Endothelial cell of umbilical vein (primary cell): ENCODE data around the gene GATA2.

Experiments used
- EZH2 ChIP-seq: IDR thresholded peaks from 2 replicates; pipeline ENCODE4 v1.6.1; 2012; ENCODE audit warnings: borderline replicate concordance, low read depth, mild to moderate bottlenecking, moderate library complexity, low read length, inconsistent platforms; ENCODE audit not compliant: severe bottlenecking
- FOS ChIP-seq: IDR thresholded peaks from 2 replicates; pipeline ENCODE4 v1.6.1; 2011; ENCODE audit warnings: mild to moderate bottlenecking, low read length, moderate library complexity, borderline replicate concordance; ENCODE audit not compliant: insufficient read depth
- GATA2 ChIP-seq: IDR thresholded peaks from 2 replicates; pipeline ENCODE4 v1.7.0; 2011; ENCODE audit warnings: low read depth, mild to moderate bottlenecking, moderate library complexity, mixed read lengths, low read length; ENCODE audit not compliant: insufficient read length, insufficient read depth
- JUN ChIP-seq: IDR thresholded peaks from 2 replicates; pipeline ENCODE4 v1.6.1; 2011; ENCODE audit warnings: borderline replicate concordance, low read depth; ENCODE audit not compliant: insufficient read length, insufficient read depth
- MYC ChIP-seq: IDR thresholded peaks from one replicate; pipeline ENCODE4 v1.6.1; 2011; ENCODE audit warnings: mild to moderate bottlenecking, low read depth, low read length
- POLR2A ChIP-seq: IDR thresholded peaks from 2 replicates; pipeline ENCODE4 v1.6.1; 2012; ENCODE audit warnings: low read depth, mild to moderate bottlenecking, control low read depth, low read length
- POLR2AphosphoS5 ChIP-seq: IDR thresholded peaks from 2 replicates; pipeline ENCODE4 v1.6.1; 2012; ENCODE audit warnings: low read depth, mild to moderate bottlenecking, control low read depth, low read length, moderate library complexity; ENCODE audit not compliant: insufficient read depth
- TF ChIP-seq, protein P1 (sequence below), 2 donors: IDR thresholded peaks; 1 replicate in 1 of 2; 2 replicates in 1 of 2; pipeline ENCODE4 v1.5.1; 2011; ENCODE audit warnings: low read length in 2 of 2, mild to moderate bottlenecking in 2 of 2, moderate library complexity in 2 of 2, control low read depth in 1 of 2, inconsistent platforms in 1 of 2, low read depth in 1 of 2; ENCODE audit not compliant: insufficient read depth in 1 of 2; ENCODE audit errors: extremely low read depth in 1 of 2
- TF ChIP-seq, protein P2 (sequence below): IDR thresholded peaks from 2 replicates; pipeline ENCODE4 v1.6.1; 2011; ENCODE audit not compliant: insufficient read depth, insufficient read length

DNA sequence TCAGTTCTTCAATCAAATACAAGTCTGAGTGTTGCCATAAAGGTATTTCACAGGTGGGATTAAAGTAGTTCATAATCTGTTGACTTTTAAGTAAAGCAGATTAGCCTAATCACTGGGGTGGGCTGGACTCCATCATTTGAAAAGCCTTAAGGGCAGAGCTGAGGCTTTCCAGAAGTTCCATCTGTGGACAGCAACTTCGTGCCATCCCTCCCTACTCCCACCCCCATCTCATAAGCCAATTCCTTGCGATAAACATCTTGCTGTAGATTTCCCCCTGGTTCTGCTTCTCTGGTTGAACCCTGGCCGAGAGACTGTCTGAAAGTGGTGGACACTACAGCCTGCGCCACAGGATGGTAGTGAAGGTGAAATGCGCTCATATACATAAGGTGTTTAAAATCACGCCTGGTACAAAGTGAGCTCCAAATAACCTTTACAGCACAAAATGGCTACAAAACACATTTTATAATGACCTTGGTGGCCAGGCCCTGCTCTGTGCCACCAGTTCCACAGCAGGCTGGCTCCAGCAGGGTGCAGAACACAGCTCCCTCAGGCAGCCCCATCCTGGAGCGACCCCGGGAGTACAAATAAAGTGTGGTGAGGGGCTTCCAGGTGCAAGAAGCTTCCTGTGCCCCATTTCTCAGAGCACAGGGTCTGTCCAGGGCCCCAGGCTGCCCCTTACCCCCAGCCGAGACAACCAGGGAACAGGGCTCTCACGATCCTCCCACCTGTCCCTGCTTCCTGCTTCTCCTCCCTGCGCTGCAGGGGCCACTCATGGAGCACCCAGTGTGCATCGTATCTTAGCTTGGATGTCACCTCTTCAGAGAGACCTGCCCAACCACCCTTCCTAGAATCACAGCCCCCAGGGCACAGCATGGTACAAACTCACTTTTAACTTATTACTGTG, 25.8 kb upstream of the GATA2 start:
- TF ChIP-seq, protein P1, sequence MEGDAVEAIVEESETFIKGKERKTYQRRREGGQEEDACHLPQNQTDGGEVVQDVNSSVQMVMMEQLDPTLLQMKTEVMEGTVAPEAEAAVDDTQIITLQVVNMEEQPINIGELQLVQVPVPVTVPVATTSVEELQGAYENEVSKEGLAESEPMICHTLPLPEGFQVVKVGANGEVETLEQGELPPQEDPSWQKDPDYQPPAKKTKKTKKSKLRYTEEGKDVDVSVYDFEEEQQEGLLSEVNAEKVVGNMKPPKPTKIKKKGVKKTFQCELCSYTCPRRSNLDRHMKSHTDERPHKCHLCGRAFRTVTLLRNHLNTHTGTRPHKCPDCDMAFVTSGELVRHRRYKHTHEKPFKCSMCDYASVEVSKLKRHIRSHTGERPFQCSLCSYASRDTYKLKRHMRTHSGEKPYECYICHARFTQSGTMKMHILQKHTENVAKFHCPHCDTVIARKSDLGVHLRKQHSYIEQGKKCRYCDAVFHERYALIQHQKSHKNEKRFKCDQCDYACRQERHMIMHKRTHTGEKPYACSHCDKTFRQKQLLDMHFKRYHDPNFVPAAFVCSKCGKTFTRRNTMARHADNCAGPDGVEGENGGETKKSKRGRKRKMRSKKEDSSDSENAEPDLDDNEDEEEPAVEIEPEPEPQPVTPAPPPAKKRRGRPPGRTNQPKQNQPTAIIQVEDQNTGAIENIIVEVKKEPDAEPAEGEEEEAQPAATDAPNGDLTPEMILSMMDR (IDR thresholded peaks at IDR 0.05; ENCODE audit: extremely low read depth in 1 of 2, insufficient read depth in 1 of 2, low read depth in 1 of 2, low read length in 2 of 2): no peak
- TF ChIP-seq JUN: no peak
- TF ChIP-seq, protein P2, sequence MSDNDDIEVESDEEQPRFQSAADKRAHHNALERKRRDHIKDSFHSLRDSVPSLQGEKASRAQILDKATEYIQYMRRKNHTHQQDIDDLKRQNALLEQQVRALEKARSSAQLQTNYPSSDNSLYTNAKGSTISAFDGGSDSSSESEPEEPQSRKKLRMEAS: no peak
- no peak for TF ChIP-seq POLR2AphosphoS5
- no peak for TF ChIP-seq POLR2A
- no peak for TF ChIP-seq EZH2
- no peak for TF ChIP-seq FOS
- no peak for TF ChIP-seq GATA2
- no peak for TF ChIP-seq MYC
